Measurements from ENCODE around the gene GPR35.

The GPR35 gene

GRCh38 chr2:240629968-240630770 is 4.9 kb downstream of the GPR35 start:
- Histone ChIP-seq H3K27me3 (ENCODE audit: control insufficient read depth in 5 of 5, insufficient read depth in 4 of 5, low read length in 5 of 5) (peaks cover 9 to 27% (median 20%) of the 10 kb centered on the region in 5 donors), H3K4me1 (ENCODE audit: control insufficient read depth in 5 of 5, insufficient read depth in 5 of 5, low read length in 5 of 5) (peaks cover 0 to 11% (median 1%) of the 10 kb centered on the region in 5 donors), H3K36me3 (ENCODE audit: control insufficient read depth in 5 of 5, insufficient read depth in 5 of 5, low read length in 5 of 5) (no peaks in the 10 kb centered on the region), H3K4me3 (ENCODE audit: low read depth in 1 of 5, low read length in 5 of 5) (no peak overlapping the region), H3K27ac (ENCODE audit: low read depth, low read length) (no peak overlapping the region), H3K9me3 (ENCODE audit: control insufficient read depth in 5 of 5, low read length in 5 of 5) (peaks cover 0 to 6% (median 5%) of the 10 kb centered on the region in 5 donors), H3K9ac (ENCODE audit: low read length in 5 of 5) (no peak overlapping the region)

- H3K9me3 ChIP-seq (ENCODE audit: control insufficient read depth in 5 of 5, low read length in 5 of 5), result peaks cover 0 to 6% (median 5%) of the 10 kb centered on the region in 5 donors
- H3K4me3 ChIP-seq (ENCODE audit: low read depth in 1 of 5, low read length in 5 of 5), result no peak overlapping the region
- H3K27me3 ChIP-seq (ENCODE audit: control insufficient read depth in 5 of 5, insufficient read depth in 4 of 5, low read length in 5 of 5), result peaks cover 9 to 35% (median 22%) of the 10 kb centered on the region in 5 donors
- no peak overlapping the region for H3K9ac ChIP-seq (ENCODE audit: low read length in 5 of 5)
- H3K4me1 ChIP-seq (ENCODE audit: control insufficient read depth in 5 of 5, insufficient read depth in 5 of 5, low read length in 5 of 5), result peaks cover 0 to 8% (median 0%) of the 10 kb centered on the region in 5 donors
- no peak overlapping the region for H3K27ac ChIP-seq (ENCODE audit: low read depth, low read length)
- H3K36me3 ChIP-seq (ENCODE audit: control insufficient read depth in 5 of 5, insufficient read depth in 5 of 5, low read length in 5 of 5), result no peaks in the 10 kb centered on the region
These were observed 5.7 kb downstream of the GPR35 start for GRCh38 chr2:240630771-240631547.

- H3K27ac ChIP-seq (ENCODE audit: low read depth, low read length), result no peak overlapping the region
- H3K4me1 ChIP-seq (ENCODE audit: control insufficient read depth in 5 of 5, insufficient read depth in 5 of 5, low read length in 5 of 5), result peaks cover 0 to 5% (median 0%) of the 10 kb centered on the region in 5 donors
- no peaks in the 10 kb centered on the region for H3K36me3 ChIP-seq (ENCODE audit: control insufficient read depth in 5 of 5, insufficient read depth in 5 of 5, low read length in 5 of 5)
- peaks cover 9 to 35% (median 22%) of the 10 kb centered on the region in 5 donors for H3K27me3 ChIP-seq (ENCODE audit: control insufficient read depth in 5 of 5, insufficient read depth in 4 of 5, low read length in 5 of 5)
- no peak overlapping the region for H3K9ac ChIP-seq (ENCODE audit: low read length in 5 of 5)
- H3K4me3 ChIP-seq (ENCODE audit: low read depth in 1 of 5, low read length in 5 of 5), result no peak overlapping the region
- peaks cover 0 to 6% (median 5%) of the 10 kb centered on the region in 5 donors for H3K9me3 ChIP-seq (ENCODE audit: control insufficient read depth in 5 of 5, low read length in 5 of 5)
These were observed 6.4 kb downstream of the GPR35 start for GRCh38 chr2:240631548-240632305.

- Histone ChIP-seq H3K27ac (ENCODE audit: low read depth, low read length) (no peak overlapping the region), H3K4me3 (ENCODE audit: low read depth in 1 of 5, low read length in 5 of 5) (no peak overlapping the region), H3K27me3 (ENCODE audit: control insufficient read depth in 5 of 5, insufficient read depth in 4 of 5, low read length in 5 of 5) (peaks cover 9 to 34% (median 24%) of the 10 kb centered on the region in 5 donors), H3K4me1 (ENCODE audit: control insufficient read depth in 5 of 5, insufficient read depth in 5 of 5, low read length in 5 of 5) (no peaks in the 10 kb centered on the region), H3K9ac (ENCODE audit: low read length in 5 of 5) (no peak overlapping the region), H3K36me3 (ENCODE audit: control insufficient read depth in 5 of 5, insufficient read depth in 5 of 5, low read length in 5 of 5) (no peaks in the 10 kb centered on the region), H3K9me3 (ENCODE audit: control insufficient read depth in 5 of 5, low read length in 5 of 5) (peaks cover 0 to 6% (median 5%) of the 10 kb centered on the region in 5 donors)
These were observed 7.0 kb downstream of the GPR35 start for GRCh38 chr2:240632306-240632721.

- H3K9ac ChIP-seq (ENCODE audit: low read length in 5 of 5), result no peak overlapping the region
- H3K9me3 ChIP-seq (ENCODE audit: control insufficient read depth in 5 of 5, low read length in 5 of 5), result peaks cover 0 to 6% (median 5%) of the 10 kb centered on the region in 5 donors
- H3K4me3 ChIP-seq (ENCODE audit: low read depth in 1 of 5, low read length in 5 of 5), result no peak overlapping the region
- no peaks in the 10 kb centered on the region for H3K4me1 ChIP-seq (ENCODE audit: control insufficient read depth in 5 of 5, insufficient read depth in 5 of 5, low read length in 5 of 5)
- no peaks in the 10 kb centered on the region for H3K36me3 ChIP-seq (ENCODE audit: control insufficient read depth in 5 of 5, insufficient read depth in 5 of 5, low read length in 5 of 5)
- H3K27ac ChIP-seq (ENCODE audit: low read depth, low read length), result no peak overlapping the region
- peaks cover 5 to 24% (median 14%) of the 10 kb centered on the region in 5 donors for H3K27me3 ChIP-seq (ENCODE audit: control insufficient read depth in 5 of 5, insufficient read depth in 4 of 5, low read length in 5 of 5)
These were observed 10.1 kb downstream of the GPR35 start for GRCh38 chr2:240635121-240635997.

- no peaks in the 10 kb centered on the region for H3K36me3 ChIP-seq (ENCODE audit: control insufficient read depth in 5 of 5, insufficient read depth in 5 of 5, low read length in 5 of 5)
- H3K4me3 ChIP-seq (ENCODE audit: low read depth in 1 of 5, low read length in 5 of 5), result no peak overlapping the region
- H3K27ac ChIP-seq (ENCODE audit: low read depth, low read length), result no peak overlapping the region
- H3K9ac ChIP-seq (ENCODE audit: low read length in 5 of 5), result no peak overlapping the region
- no peaks in the 10 kb centered on the region for H3K4me1 ChIP-seq (ENCODE audit: control insufficient read depth in 5 of 5, insufficient read depth in 5 of 5, low read length in 5 of 5)
- peaks cover 0 to 6% (median 5%) of the 10 kb centered on the region in 5 donors for H3K9me3 ChIP-seq (ENCODE audit: control insufficient read depth in 5 of 5, low read length in 5 of 5)
- H3K27me3 ChIP-seq (ENCODE audit: control insufficient read depth in 5 of 5, insufficient read depth in 4 of 5, low read length in 5 of 5), result peaks cover 0 to 22% (median 10%) of the 10 kb centered on the region in 5 donors
These were observed 10.8 kb downstream of the GPR35 start for GRCh38 chr2:240635998-240636547.

GRCh38 chr2:240636563-240637115 is 11.4 kb downstream of the GPR35 start:
- no peak overlapping the region for H3K27ac ChIP-seq (ENCODE audit: low read depth, low read length)

GRCh38 chr2:240637116-240637900 is 12.0 kb downstream of the GPR35 start:
- no peak overlapping the region for H3K9ac ChIP-seq (ENCODE audit: low read length in 5 of 5)
- peaks cover 0 to 6% (median 5%) of the 10 kb centered on the region in 5 donors for H3K9me3 ChIP-seq (ENCODE audit: control insufficient read depth in 5 of 5, low read length in 5 of 5)
- no peaks in the 10 kb centered on the region for H3K36me3 ChIP-seq (ENCODE audit: control insufficient read depth in 5 of 5, insufficient read depth in 5 of 5, low read length in 5 of 5)
- no peak overlapping the region for H3K4me3 ChIP-seq (ENCODE audit: low read depth in 1 of 5, low read length in 5 of 5)
- no peaks in the 10 kb centered on the region for H3K4me1 ChIP-seq (ENCODE audit: control insufficient read depth in 5 of 5, insufficient read depth in 5 of 5, low read length in 5 of 5)
- no peak overlapping the region for H3K27ac ChIP-seq (ENCODE audit: low read depth, low read length)
- H3K27me3 ChIP-seq (ENCODE audit: control insufficient read depth in 5 of 5, insufficient read depth in 4 of 5, low read length in 5 of 5), result peaks cover 0 to 19% (median 7%) of the 10 kb centered on the region in 5 donors

More at GRCh38 chr2:240636563-240637115, 11.4 kb downstream of the GPR35 start:
- Histone ChIP-seq H3K36me3 (ENCODE audit: control insufficient read depth in 5 of 5, insufficient read depth in 5 of 5, low read length in 5 of 5) (no peaks in the 10 kb centered on the region), H3K4me3 (ENCODE audit: low read depth in 1 of 5, low read length in 5 of 5) (no peak overlapping the region), H3K9ac (ENCODE audit: low read length in 5 of 5) (no peak overlapping the region), H3K4me1 (ENCODE audit: control insufficient read depth in 5 of 5, insufficient read depth in 5 of 5, low read length in 5 of 5) (no peaks in the 10 kb centered on the region), H3K27me3 (ENCODE audit: control insufficient read depth in 5 of 5, insufficient read depth in 4 of 5, low read length in 5 of 5) (peaks cover 0 to 20% (median 6%) of the 10 kb centered on the region in 5 donors), H3K9me3 (ENCODE audit: control insufficient read depth in 5 of 5, low read length in 5 of 5) (peaks cover 0 to 6% (median 5%) of the 10 kb centered on the region in 5 donors)
